ENCODE data around the gene AFG3L2.

AFG3L2 gene

DNA sequence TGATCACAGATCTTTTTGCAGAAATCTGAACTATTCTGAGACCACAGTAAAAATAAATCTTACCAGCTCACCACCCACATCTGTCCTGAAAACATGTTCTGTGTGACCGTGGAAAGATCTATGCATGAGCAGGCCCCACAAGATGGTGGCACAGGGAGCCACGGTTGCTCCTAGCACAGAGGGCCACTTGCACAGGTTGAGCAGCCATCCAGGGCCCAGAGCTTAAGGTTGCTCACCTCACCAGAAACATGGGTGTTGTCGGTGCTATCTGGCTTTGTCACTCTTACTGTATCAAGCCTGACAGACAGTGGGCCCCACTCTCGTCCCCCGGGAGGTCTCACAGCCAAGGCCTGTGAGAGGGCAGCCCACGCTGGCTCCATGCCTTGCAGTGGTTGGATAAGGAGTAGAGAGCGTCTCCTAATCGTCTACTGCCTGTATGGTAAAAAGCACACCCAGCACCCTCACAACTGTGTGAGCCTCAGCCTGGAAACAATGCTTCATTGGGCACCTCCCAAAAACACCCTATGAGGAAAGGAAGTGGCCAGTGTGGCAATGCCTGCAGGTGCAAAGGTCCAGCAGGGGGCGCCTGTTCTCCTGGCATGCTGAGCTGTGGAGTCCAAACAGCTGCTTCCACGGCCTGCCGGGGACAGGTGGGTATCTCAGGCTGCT, 49.4 kb downstream of the AFG3L2 start:
- no peaks in the 10 kb centered on the region for H3K9me3 Mint-ChIP-seq
- H3K27ac Mint-ChIP-seq, result no peak overlapping the region
- H3K36me3 Mint-ChIP-seq, result peaks cover 64% of the 10 kb centered on the region
- ATAC-seq, result peak; percentile 65
- H3K4me1 Mint-ChIP-seq, result peaks cover 6% of the 10 kb centered on the region
- no peaks in the 10 kb centered on the region for H3K27me3 Mint-ChIP-seq
- H3K4me3 Mint-ChIP-seq, result no peak overlapping the region

DNA sequence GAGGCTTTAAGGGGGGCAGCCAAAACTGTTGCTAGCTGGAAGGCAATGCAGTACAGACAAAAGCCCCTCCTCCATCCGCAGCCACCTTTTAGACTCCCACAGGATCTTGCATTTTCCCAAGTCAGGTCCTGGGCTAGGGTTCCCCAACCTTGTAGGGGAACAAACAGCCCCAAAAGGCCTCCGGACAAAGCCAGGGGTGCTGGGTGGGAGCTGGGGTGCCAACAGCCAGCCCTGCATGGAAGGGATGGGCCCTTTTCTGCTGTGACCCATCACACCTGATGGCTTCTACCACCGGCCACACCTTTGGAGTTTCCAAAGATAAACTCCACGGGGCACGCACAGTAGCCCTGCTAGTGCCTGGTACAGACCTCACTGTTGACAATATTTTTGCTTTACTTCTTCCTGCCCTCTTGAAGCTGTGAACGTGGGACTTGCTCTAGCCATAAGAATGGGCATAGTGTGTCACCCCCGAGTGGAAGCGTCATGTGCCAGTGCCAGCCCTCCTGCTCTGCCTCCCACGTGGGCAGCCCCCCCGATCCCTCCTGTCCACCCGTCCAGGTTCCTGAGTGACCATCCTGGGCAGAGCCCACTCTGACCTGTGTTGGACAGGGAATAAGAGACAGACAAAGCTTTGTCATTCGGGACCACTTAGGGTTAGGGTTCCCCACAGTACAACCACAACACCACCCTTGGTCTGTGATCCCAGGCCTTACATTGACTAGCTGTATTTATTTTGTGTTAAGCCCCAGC, 50.1 kb downstream of the AFG3L2 start:
- Mint-ChIP-seq H3K4me3 (no peak overlapping the region), H3K36me3 (peaks cover 63% of the 10 kb centered on the region), H3K9me3 (no peaks in the 10 kb centered on the region), H3K4me1 (peaks cover 6% of the 10 kb centered on the region), H3K27ac (no peak overlapping the region), H3K27me3 (no peaks in the 10 kb centered on the region)
- ATAC-seq, result no peak

DNA sequence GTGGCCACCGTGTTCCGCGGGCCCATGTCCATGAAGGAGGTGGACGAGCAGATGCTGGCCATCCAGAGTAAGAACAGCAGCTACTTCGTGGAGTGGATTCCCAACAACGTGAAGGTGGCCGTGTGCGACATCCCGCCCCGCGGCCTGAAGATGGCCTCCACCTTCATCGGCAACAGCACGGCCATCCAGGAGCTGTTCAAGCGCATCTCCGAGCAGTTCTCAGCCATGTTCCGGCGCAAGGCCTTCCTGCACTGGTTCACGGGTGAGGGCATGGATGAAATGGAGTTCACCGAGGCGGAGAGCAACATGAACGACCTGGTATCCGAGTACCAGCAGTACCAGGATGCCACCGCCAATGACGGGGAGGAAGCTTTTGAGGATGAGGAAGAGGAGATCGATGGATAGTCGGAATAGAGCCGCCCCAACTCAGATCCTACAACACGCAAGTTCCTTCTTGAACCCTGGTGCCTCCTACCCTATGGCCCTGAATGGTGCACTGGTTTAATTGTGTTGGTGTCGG, 51.2 kb downstream of the AFG3L2 start:
- no peak for ATAC-seq
- no peak overlapping the region for H3K4me3 Mint-ChIP-seq
- no peaks in the 10 kb centered on the region for H3K9me3 Mint-ChIP-seq
- peaks cover 13% of the 10 kb centered on the region for H3K4me1 Mint-ChIP-seq
- no peaks in the 10 kb centered on the region for H3K27me3 Mint-ChIP-seq
- no peak overlapping the region for H3K27ac Mint-ChIP-seq
- peaks cover 60% of the 10 kb centered on the region for H3K36me3 Mint-ChIP-seq

DNA sequence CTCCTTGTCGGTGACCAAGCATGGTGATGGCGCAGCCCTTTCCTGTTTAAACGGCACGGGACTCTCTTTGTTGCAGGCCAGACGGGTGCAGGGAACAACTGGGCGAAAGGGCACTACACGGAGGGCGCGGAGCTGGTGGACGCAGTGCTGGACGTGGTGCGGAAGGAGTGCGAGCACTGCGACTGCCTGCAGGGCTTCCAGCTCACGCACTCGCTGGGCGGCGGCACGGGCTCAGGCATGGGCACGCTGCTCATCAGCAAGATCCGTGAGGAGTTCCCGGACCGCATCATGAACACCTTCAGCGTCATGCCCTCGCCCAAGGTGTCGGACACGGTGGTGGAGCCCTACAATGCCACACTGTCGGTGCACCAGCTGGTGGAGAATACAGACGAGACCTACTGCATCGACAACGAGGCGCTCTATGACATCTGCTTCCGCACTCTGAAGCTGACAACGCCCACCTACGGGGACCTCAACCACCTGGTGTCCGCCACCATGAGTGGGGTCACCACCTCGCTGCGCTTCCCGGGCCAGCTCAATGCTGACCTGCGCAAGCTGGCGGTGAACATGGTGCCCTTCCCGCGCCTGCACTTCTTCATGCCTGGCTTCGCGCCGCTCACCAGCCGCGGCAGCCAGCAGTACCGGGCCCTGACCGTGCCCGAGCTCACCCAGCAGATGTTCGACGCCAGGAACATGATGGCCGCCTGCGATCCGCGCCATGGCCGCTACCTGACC, 51.9 kb downstream of the AFG3L2 start:
- no peaks in the 10 kb centered on the region for H3K9me3 Mint-ChIP-seq
- no peak for ATAC-seq
- H3K27ac Mint-ChIP-seq, result no peak overlapping the region
- peaks cover 64% of the 10 kb centered on the region for H3K36me3 Mint-ChIP-seq
- no peaks in the 10 kb centered on the region for H3K27me3 Mint-ChIP-seq
- H3K4me1 Mint-ChIP-seq, result peaks cover 15% of the 10 kb centered on the region
- H3K4me3 Mint-ChIP-seq, result no peak overlapping the region

DNA sequence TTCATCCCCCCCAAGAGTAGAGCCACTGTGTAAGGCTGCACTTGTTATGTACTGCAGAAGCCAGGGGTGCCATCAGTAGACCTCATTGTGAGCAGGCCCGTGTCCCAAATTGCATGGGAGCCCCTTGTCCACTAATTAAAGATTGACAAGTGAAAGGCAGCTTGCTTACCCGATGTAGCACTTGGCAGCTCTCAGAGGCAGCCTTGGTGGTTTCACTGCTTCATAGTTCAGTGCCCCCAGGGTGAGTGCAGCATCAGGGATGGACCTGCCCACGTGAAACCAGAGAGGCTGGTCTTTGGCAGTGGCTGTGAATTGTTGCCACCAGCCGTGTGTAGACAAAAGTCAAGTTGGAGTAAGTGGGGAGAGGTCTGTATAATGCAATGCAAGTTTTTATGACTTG, 55.7 kb downstream of the AFG3L2 start:
- H3K4me1 Mint-ChIP-seq, result peaks cover 30% of the 10 kb centered on the region
- no peaks in the 10 kb centered on the region for H3K27me3 Mint-ChIP-seq
- peaks cover 30% of the 10 kb centered on the region for H3K36me3 Mint-ChIP-seq
- no peaks in the 10 kb centered on the region for H3K9me3 Mint-ChIP-seq
- peak; percentile 86 for ATAC-seq
- H3K27ac Mint-ChIP-seq, result no peak overlapping the region
- H3K4me3 Mint-ChIP-seq, result no peak overlapping the region

DNA sequence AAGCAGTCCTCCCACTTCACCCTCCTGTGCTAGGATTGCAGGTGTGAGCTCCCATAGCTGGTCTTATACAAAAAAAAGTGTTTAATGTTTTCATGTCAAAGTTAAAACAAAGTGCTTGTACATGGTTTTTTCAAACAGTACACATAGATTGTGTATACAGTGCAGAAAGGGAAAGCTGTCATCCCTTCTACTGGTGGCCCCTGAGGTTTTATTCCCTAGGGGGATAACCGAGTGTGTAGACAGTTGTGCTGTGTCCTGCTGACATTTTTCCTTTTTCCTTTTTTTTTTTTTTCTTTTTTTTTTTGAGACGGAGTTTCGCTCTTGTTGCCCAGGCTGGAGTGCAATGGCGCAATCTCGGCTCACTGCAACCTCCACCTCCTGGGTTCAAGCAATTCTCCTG, 58.2 kb downstream of the AFG3L2 start:
- H3K9me3 Mint-ChIP-seq, result no peaks in the 10 kb centered on the region
- H3K36me3 Mint-ChIP-seq, result peaks cover 10% of the 10 kb centered on the region
- peaks cover 45% of the 10 kb centered on the region for H3K4me1 Mint-ChIP-seq
- H3K27ac Mint-ChIP-seq, result peak overlapping the region; percentile 60
- H3K27me3 Mint-ChIP-seq, result no peaks in the 10 kb centered on the region
- no peak for ATAC-seq
- H3K4me3 Mint-ChIP-seq, result no peak overlapping the region

DNA sequence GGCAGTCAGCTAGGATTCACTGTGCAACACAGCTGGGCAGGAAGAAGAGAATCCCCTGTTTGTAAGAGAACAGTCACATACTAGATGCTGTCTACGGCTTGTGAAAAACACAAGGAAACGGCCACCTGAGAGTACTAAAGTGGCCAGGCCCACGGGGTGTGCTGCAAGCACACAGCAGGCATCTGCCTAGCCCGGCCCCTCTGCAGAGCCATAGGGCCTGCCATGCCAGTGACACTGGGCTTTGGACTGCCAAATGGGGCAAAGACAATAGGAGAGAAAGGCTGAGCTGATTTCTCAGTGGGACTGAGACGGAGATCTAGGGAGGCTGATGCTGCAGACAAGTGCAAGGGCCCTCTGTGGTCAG, 58.7 kb downstream of the AFG3L2 start:
- Mint-ChIP-seq H3K27ac (peak overlapping the region; percentile 60), H3K27me3 (no peaks in the 10 kb centered on the region), H3K9me3 (no peaks in the 10 kb centered on the region), H3K4me3 (no peak overlapping the region), H3K4me1 (peaks cover 45% of the 10 kb centered on the region), H3K36me3 (peaks cover 10% of the 10 kb centered on the region)
- peak; percentile 4 for ATAC-seq

DNA sequence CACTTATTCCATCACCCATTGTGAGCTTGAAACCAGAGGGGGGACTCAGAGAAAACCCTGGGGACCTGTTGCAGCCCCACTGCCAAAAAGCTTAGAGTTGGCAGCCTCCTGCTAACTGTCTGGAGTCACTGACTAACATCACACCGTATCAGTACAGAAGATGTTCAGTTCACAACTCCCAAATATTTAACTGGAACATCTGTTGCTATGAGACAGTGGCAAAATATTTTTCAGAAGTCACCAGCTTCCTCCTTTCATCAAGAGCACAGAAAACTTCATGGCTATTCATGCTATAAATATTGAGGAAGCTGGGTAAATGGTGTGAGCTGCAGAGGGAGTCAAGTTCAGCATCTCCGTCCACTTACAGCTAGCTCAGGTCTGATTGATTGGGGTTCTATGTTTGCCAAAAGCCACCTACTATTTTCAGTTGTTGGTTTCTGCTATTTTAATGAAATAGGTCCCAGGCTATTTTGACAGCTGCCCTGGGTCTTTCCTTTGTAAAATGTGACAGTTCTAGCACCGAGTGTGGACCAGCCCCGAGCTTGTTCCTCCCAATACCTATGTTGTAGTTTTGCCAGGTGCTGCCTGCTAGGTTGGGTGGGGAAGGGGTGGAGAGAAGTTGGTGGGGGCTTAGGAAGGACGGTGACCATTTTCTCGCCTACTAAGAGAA, 59.2 kb downstream of the AFG3L2 start:
- no peaks in the 10 kb centered on the region for H3K27me3 Mint-ChIP-seq
- ATAC-seq, result peak; percentile 53
- no peak overlapping the region for H3K4me3 Mint-ChIP-seq
- H3K36me3 Mint-ChIP-seq, result peaks cover 10% of the 10 kb centered on the region
- peaks cover 45% of the 10 kb centered on the region for H3K4me1 Mint-ChIP-seq
- peak overlapping the region; percentile 60 for H3K27ac Mint-ChIP-seq
- H3K9me3 Mint-ChIP-seq, result no peaks in the 10 kb centered on the region

DNA sequence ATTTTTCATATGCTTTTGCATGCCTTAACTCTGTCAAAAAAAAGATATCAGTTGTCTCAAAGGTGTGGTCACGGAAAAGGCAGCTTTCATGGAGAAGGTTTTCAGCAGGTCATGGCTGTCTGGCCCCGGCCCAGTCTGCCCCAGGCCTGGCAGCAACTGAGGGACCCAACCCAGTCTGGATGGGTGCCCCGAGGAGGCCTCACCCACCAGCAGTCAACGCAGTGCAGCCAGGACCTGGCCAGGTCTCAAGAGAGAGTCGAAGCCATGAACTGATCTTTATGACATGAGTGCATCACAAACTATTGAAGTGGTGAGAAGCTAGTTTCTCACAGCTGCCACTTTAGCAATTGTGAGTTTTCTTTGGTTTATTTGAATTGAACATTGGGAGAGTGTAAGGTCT, 61.1 kb downstream of the AFG3L2 start:
- Mint-ChIP-seq H3K4me1 (peaks cover 39% of the 10 kb centered on the region), H3K4me3 (no peak overlapping the region), H3K27ac (no peak overlapping the region), H3K27me3 (no peaks in the 10 kb centered on the region), H3K36me3 (peaks cover 5% of the 10 kb centered on the region), H3K9me3 (no peaks in the 10 kb centered on the region)
- ATAC-seq, result peak; percentile 22

DNA sequence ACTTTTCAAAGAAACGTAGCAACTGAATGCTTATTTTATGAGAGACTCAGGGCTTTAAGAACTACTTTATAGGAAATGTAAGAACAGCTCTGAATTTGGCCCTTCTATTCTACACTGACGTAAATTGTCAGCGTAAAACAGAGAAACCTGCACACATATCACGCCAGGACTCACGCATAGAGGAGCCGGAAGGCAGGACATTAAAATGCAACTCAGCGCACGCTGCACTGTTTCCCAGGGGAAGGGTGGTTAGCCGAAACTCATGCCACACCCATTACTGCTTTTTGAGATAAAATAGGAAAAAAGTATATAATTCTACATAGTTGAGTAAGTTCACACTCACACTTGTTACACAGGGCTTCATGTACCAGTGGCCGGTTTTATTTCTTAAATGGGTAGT, 61.5 kb downstream of the AFG3L2 start:
- H3K4me1 Mint-ChIP-seq, result peaks cover 36% of the 10 kb centered on the region
- H3K27ac Mint-ChIP-seq, result no peak overlapping the region
- no peaks in the 10 kb centered on the region for H3K9me3 Mint-ChIP-seq
- H3K27me3 Mint-ChIP-seq, result no peaks in the 10 kb centered on the region
- H3K4me3 Mint-ChIP-seq, result no peak overlapping the region
- peak; percentile 55 for ATAC-seq
- H3K36me3 Mint-ChIP-seq, result peaks cover under 1% of the 10 kb centered on the region

DNA sequence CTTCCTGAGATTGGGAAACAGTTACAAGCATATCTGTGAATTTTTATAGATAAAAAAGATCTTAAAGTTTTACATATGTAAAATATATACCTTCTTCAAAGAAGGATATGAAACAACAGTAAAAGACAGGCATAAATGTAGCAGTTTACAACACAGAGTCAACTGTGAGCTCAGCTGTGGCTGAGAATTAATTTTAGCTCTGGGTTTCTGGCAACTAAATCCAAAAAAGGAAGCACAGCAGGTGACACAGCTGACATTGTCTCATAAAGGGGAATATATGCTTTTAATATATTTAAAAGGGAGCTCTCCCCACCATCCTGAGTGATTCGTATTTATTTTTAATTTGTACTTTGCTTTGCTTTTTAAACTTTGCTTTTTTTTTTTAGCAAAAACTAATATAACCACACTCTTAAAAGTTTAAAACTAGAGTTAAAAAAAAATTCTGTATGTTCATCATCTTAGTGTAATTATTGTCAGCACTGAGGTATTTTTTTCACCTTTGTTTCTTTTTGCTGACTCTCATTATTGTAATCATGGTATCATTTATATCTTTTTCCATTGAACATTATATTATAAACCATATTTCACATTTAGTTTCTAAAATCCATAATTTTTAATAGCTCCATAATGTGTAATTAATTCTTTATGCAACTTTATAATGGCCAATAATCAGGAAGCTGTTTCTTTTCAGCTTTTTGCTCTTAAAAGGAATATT, 62.3 kb downstream of the AFG3L2 start:
- Mint-ChIP-seq H3K4me3 (no peak overlapping the region), H3K27ac (no peak overlapping the region), H3K36me3 (no peaks in the 10 kb centered on the region), H3K4me1 (peaks cover 37% of the 10 kb centered on the region), H3K9me3 (no peaks in the 10 kb centered on the region), H3K27me3 (peaks cover 2% of the 10 kb centered on the region)
- no peak for ATAC-seq

DNA sequence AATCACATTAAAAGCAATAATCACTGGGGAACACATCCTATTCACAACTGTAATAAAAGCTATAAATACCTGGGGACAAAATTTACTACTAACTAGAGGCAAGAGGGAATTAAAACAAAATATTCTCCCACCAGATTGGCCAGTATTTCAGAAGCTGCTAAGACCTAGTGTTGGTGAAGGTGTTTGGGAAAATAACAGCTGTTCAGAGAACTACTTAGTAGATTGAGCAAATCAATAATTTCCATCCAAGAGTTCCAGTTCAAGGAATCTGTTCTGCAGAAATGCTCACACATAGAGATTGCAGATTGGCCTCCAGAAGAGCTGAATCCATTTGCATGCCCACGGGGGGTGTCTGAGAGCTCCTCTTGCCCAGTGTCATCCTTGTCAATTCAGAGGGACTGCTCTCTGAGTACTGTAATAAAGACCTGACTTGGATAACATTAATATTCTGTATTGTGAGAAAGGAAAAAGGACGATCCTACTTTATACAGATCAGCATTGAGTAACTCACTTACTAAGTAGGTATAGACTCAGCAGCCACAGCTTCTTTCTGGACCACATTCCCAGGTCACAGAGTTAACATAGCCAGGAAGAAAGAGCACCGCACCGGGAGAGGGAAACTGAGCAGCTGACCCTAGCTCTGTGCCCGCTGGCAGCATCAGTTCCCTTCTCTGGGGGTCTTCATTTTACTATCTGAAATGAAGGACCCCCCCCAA, 63.3 kb downstream of the AFG3L2 start:
- Mint-ChIP-seq H3K27ac (no peak overlapping the region), H3K4me1 (peaks cover 39% of the 10 kb centered on the region), H3K27me3 (peaks cover 8% of the 10 kb centered on the region), H3K9me3 (no peaks in the 10 kb centered on the region), H3K36me3 (no peaks in the 10 kb centered on the region), H3K4me3 (no peak overlapping the region)
- ATAC-seq, result no peak

DNA sequence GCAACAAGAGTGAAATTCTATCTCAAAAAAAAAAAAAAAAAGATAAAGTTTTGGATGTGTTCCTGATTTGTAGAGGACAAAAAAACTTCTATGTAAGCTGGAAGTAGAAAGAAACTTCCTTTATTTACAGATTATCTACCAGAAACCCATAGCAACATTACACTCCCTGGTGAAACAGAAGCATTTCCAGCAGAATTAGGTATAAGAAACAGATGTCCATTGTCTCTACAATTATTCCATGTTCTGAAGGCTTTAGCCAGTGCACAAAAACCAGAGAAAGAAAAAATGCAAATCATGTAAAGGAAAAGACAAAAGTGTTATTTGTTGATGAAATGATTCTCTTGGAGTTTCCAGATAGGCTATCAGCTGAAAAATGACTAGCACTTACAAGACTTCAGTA, 64.1 kb downstream of the AFG3L2 start:
- no peaks in the 10 kb centered on the region for H3K36me3 Mint-ChIP-seq
- no peak for ATAC-seq
- peaks cover 32% of the 10 kb centered on the region for H3K4me1 Mint-ChIP-seq
- peaks cover 8% of the 10 kb centered on the region for H3K27me3 Mint-ChIP-seq
- no peak overlapping the region for H3K4me3 Mint-ChIP-seq
- no peak overlapping the region for H3K27ac Mint-ChIP-seq
- no peaks in the 10 kb centered on the region for H3K9me3 Mint-ChIP-seq

DNA sequence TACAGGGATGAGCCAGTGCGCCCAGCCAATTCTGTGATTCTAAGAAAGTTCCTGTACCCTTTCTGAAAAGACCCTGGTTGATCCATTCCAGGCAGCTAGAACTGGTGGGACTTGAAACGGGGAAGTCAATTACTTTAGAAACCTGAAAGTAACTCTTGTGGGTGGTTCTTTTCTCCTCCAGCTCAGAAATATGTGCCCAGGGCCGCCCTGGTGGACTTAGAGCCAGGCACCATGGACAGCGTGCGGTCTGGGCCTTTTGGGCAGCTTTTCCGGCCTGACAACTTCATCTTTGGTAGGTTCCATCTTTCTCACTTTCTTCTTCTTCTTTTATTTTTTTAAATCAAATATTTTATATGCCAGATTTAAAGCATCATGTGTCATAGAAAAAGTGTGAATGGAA, 66.3 kb downstream of the AFG3L2 start:
- H3K9me3 Mint-ChIP-seq, result no peaks in the 10 kb centered on the region
- H3K36me3 Mint-ChIP-seq, result no peaks in the 10 kb centered on the region
- H3K4me1 Mint-ChIP-seq, result peaks cover 33% of the 10 kb centered on the region
- no peak overlapping the region for H3K4me3 Mint-ChIP-seq
- no peak overlapping the region for H3K27ac Mint-ChIP-seq
- H3K27me3 Mint-ChIP-seq, result peaks cover 26% of the 10 kb centered on the region
- ATAC-seq, result no peak
